Kidney (tissue), 14 donors: ENCODE results near the gene PRSS50. TPM values are rescaled to one million over a fixed set of nuclear protein-coding genes. Genes with fewer than 3 reads are reported as not detected.

ENCODE experiments used
- DNase-seq, 5 donors: peaks; one replicate each; pipeline ENCODE4 v3.0.0-alpha.2; 2013 to 2020
- FAIRE-seq: peaks from 2 replicates; lab custom pipeline; 2012; peaks lifted over from hg19 to GRCh38; lab: Jason Lieb, UNC
- H3K27ac ChIP-seq, 2 donors: one replicate each; pipeline ENCODE4 v1.7.0; 2013; ENCODE audit warnings: low read depth in 2 of 2, low read length in 2 of 2, inconsistent platforms in 1 of 2
- H3K27me3 ChIP-seq: one replicate; pipeline ENCODE4 v1.7.1; 2013; ENCODE audit warnings: low read length, inconsistent platforms; ENCODE audit not compliant: control insufficient read depth, insufficient read depth
- H3K36me3 ChIP-seq, 3 donors: one replicate each; pipeline versions ENCODE4 v1.7.0 to v1.7.1; 2013; ENCODE audit warnings: low read length in 3 of 3, control low read depth in 1 of 3, inconsistent platforms in 1 of 3; ENCODE audit not compliant: insufficient read depth in 3 of 3, control insufficient read depth in 2 of 3
- H3K4me1 ChIP-seq, 3 donors: one replicate each; pipeline versions ENCODE4 v1.7.0 to v1.7.1; 2013; ENCODE audit warnings: low read length in 3 of 3, inconsistent platforms in 1 of 3, low read depth in 1 of 3; ENCODE audit not compliant: control insufficient read depth in 2 of 3, insufficient read depth in 2 of 3
- H3K4me3 ChIP-seq, 3 donors: one replicate each; pipeline versions ENCODE4 v1.7.0 to v1.8.1; 2013; ENCODE audit warnings: low read length in 3 of 3, control low read depth in 1 of 3, inconsistent platforms in 1 of 3
- H3K9ac ChIP-seq, 3 donors: one replicate each; pipeline versions ENCODE4 v1.7.0 to v1.7.1; 2013; ENCODE audit warnings: low read length in 3 of 3, control low read depth in 1 of 3, inconsistent platforms in 1 of 3
- H3K9me3 ChIP-seq, 3 donors: one replicate each; pipeline versions ENCODE4 v1.7.0 to v1.7.1; 2013; ENCODE audit warnings: low read length in 3 of 3, control low read depth in 1 of 3, inconsistent platforms in 1 of 3; ENCODE audit not compliant: control insufficient read depth in 2 of 3, insufficient read depth in 1 of 3
- CTCF ChIP-seq: IDR thresholded peaks from 3 replicates; pipeline ENCODE4 v1.5.1; 2012; ENCODE audit warnings: mild to moderate bottlenecking, moderate library complexity, borderline replicate concordance; ENCODE audit not compliant: insufficient read depth; ENCODE audit errors: extremely low read depth
- intact Hi-C: fragments of 100-400 bp; cut with DNase I; formaldehyde crosslinking; loops from one replicate; pipeline ENCODE4 v1.11.1; 2022
- polyA plus RNA-seq: library from polyadenylated mRNA; stranded (reverse); fragments of 350-450 nt; fragmentation: Illumina TruSeq; extraction: RNeasy Lipid Tissue Mini Kit (QIAGEN cat#74804); gene quantifications from one replicate; pipeline ENCODE4 v1.2.3, GENCODE V29; 2014; ENCODE audit warnings: low read depth, low replicate concordance; ENCODE audit not compliant: insufficient read depth
- total RNA-seq: library from RNA; stranded (reverse); fragmentation: NEBNext Ultra II Directional; extraction: Animal tissue kit (Norgen Biotek cat#: 25700); gene quantifications from one replicate; pipeline ENCODE4 v1.2.1, GENCODE V29; 2021
- donor health status: control.
- donor health status: control.
- donor health status: control.
- donor health status: control.
- donor health status: control.
- donor health status: DM: yes; HTN: yes; CAD: no.
- donor health status: Normal renal cell carcinoma (clear cell type).

The PRSS50 gene
- total and polyA plus RNA-seq, 2 donors from 2014 or later, result 0.19 to 0.35 TPM

- no peaks in the 10 kb centered on the region for H3K4me1 ChIP-seq
- no peaks in the 10 kb centered on the region for H3K36me3 ChIP-seq
- FAIRE-seq (no peak), DNase-seq (no peak)
- no peak for TF ChIP-seq CTCF
- no peaks in the 10 kb centered on the region for H3K9me3 ChIP-seq
- intact Hi-C loops, result no loop called here
- no peak overlapping the region for H3K27ac ChIP-seq
- H3K27me3 ChIP-seq, result no peaks in the 10 kb centered on the region
- no peak overlapping the region for H3K9ac ChIP-seq
- no peak overlapping the region for H3K4me3 ChIP-seq
Observed at GRCh38 chr3:46734773-46735172, 17.1 kb upstream of the PRSS50 start.

- intact Hi-C loops, result no loop called here
- no peak for DNase-seq
Observed at GRCh38 chr3:46733026-46733800, 15.5 kb upstream of the PRSS50 start.

GRCh38 chr3:46731795-46732194 is 14.1 kb upstream of the PRSS50 start:
- Histone ChIP-seq H3K4me3 (no peak overlapping the region), H3K4me1 (no peaks in the 10 kb centered on the region), H3K9ac (no peak overlapping the region), H3K27ac (no peak overlapping the region), H3K9me3 (no peaks in the 10 kb centered on the region), H3K27me3 (no peaks in the 10 kb centered on the region), H3K36me3 (no peaks in the 10 kb centered on the region)
- DNase-seq (no peak), FAIRE-seq (no peak)
- intact Hi-C loops, result no loop called here
- no peak for TF ChIP-seq CTCF

More at GRCh38 chr3:46733026-46733800, 15.5 kb upstream of the PRSS50 start:
- Histone ChIP-seq H3K9me3 (no peaks in the 10 kb centered on the region), H3K4me1 (no peaks in the 10 kb centered on the region), H3K9ac (no peak overlapping the region), H3K4me3 (no peak overlapping the region), H3K27me3 (no peaks in the 10 kb centered on the region), H3K27ac (no peak overlapping the region), H3K36me3 (no peaks in the 10 kb centered on the region)
- TF ChIP-seq CTCF, result no peak
- no peak for FAIRE-seq
